Adipocyte (in vitro differentiated cells): Measurements from ENCODE around the gene MEIKIN.
A peak's percentile ranks its signal among the peaks of the same experiment; 100 is the strongest.
"Not testable (repeated sequence)": the region's sequence is repeated elsewhere in the genome, so short reads cannot be mapped to it uniquely, and the experiment has no call there.

ENCODE experiments used
- DNase-seq: peaks from one replicate; pipeline ENCODE4 v3.0.0-alpha.2; 2015; ENCODE audit warnings: low read depth
- H3K27me3 ChIP-seq: replicated peaks from 2 replicates; pipeline ENCODE4 v1.7.0; 2013; ENCODE audit warnings: mild to moderate bottlenecking, low read length, moderate library complexity; ENCODE audit not compliant: control insufficient read depth, insufficient read depth
- H3K36me3 ChIP-seq: 2 replicates; pipeline ENCODE4 v1.7.0; 2013; ENCODE audit warnings: low read length, mild to moderate bottlenecking, moderate library complexity; ENCODE audit not compliant: control insufficient read depth, insufficient read depth, severe bottlenecking
- H3K4me1 ChIP-seq: 2 replicates; pipeline ENCODE4 v1.7.0; 2013; ENCODE audit warnings: mild to moderate bottlenecking, low read length, moderate library complexity; ENCODE audit not compliant: control insufficient read depth, insufficient read depth
- H3K4me3 ChIP-seq: 2 replicates; pipeline ENCODE4 v1.7.0; 2013; ENCODE audit warnings: mild to moderate bottlenecking, low read length, moderate library complexity
- H3K9ac ChIP-seq: 2 replicates; pipeline ENCODE4 v1.7.0; 2013; ENCODE audit warnings: mild to moderate bottlenecking, low read length, moderate library complexity
- H3K9me3 ChIP-seq: 2 replicates; pipeline ENCODE4 v1.7.0; 2013; ENCODE audit warnings: mild to moderate bottlenecking, low read length, moderate library complexity; ENCODE audit not compliant: control insufficient read depth

The MEIKIN gene

DNA sequence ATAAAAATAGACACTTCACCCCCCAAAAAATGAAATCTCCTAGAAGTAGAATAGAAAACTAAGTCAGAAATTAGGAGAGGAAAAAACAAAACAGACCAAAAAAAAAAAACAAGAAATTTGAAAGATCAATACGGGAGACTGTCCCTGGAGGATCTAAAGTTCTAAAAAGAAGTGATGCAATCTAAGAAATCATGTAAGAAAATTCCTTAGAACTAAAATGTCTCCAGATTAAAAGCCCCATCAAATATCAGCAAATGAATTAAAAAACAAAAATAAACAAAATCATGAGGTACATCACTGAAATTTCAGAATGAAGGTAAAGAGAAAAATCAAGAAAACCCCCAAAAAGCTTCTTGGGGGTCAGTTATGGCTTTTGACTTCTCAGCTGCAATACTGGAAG is 162.1 kb downstream of the MEIKIN start:
- Histone ChIP-seq H3K9me3 (no peaks in the 10 kb centered on the region), H3K4me1 (peaks cover 21% of the 10 kb centered on the region)
- DNase-seq, result peak; percentile 25

DNA sequence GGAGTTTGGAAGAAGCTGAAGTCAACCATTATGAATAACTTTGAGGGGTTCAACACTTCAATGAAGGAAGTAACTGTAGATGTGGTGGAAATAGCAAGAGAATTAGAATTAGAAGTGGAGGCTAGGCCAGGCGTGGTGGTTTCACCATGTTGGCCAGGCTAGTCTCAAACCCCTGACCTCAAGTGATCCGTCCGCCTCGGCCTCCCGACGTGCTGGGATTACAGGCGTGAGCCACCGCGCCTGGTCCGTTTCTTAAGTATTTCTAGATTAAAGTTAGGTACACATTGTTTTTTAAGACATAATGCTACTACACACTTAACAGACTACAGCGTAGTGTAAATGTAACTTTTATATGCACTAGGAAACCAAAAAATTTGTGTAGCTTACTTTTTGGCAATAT is 162.7 kb downstream of the MEIKIN start:
- DNase-seq, result no peak
- no peak overlapping the region for H3K4me3 ChIP-seq
- peaks cover 21% of the 10 kb centered on the region for H3K4me1 ChIP-seq
- H3K9me3 ChIP-seq, result no peaks in the 10 kb centered on the region
- H3K27me3 ChIP-seq, result no peaks in the 10 kb centered on the region
- H3K9ac ChIP-seq, result no peak overlapping the region
- H3K36me3 ChIP-seq, result no peaks in the 10 kb centered on the region

More for the DNA sequence above, 162.1 kb downstream of the MEIKIN start:
- Histone ChIP-seq H3K27me3 (no peaks in the 10 kb centered on the region), H3K4me3 (no peak overlapping the region), H3K9ac (no peak overlapping the region), H3K36me3 (no peaks in the 10 kb centered on the region)

DNA sequence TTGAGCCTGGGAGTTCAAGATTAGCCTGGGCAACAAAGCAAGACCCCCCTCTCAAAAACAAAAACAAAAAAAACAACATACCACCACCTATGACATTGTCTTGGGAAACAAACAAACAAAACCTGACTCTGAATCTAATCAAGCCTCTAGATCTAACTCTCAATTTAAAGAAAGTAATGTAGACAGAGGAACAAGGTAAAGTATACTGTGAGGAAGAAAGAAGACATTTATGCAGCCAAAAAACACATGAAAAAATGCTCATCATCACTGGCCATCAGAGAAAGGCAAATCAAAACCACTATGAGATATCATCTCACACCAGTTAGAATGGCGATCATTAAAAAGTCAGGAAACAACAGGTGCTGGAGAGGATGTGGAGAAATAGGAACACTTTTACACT is 167.3 kb downstream of the MEIKIN start:
- not testable (repeated sequence) for H3K36me3 ChIP-seq, H3K9me3 ChIP-seq, H3K9ac ChIP-seq, DNase-seq, H3K4me3 ChIP-seq, H3K27me3 ChIP-seq
- H3K4me1 ChIP-seq, result peaks cover 31% of the 10 kb centered on the region

DNA sequence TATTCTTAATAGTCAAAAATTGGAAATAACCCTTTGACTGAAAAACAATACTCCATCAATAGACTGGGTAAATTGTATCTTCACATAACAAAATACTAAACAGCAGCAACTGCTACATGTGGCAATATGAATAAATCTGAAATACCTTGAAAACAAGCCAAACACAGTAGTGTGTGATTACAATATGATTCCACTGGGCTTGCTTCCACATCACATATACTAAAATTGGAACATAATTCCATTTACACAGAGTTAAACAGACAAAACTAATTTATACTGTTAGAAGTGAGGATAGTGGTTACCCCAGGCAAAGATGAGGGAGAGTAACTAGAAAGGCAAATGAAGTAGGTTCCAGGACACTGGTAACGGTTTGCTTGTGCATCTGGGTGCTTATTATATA is 169.0 kb downstream of the MEIKIN start:
- Histone ChIP-seq H3K4me3 (no peak overlapping the region), H3K9me3 (no peaks in the 10 kb centered on the region), H3K9ac (no peak overlapping the region), H3K27me3 (no peaks in the 10 kb centered on the region), H3K36me3 (no peaks in the 10 kb centered on the region), H3K4me1 (peaks cover 21% of the 10 kb centered on the region)
- DNase-seq, result peak; percentile 61

DNA sequence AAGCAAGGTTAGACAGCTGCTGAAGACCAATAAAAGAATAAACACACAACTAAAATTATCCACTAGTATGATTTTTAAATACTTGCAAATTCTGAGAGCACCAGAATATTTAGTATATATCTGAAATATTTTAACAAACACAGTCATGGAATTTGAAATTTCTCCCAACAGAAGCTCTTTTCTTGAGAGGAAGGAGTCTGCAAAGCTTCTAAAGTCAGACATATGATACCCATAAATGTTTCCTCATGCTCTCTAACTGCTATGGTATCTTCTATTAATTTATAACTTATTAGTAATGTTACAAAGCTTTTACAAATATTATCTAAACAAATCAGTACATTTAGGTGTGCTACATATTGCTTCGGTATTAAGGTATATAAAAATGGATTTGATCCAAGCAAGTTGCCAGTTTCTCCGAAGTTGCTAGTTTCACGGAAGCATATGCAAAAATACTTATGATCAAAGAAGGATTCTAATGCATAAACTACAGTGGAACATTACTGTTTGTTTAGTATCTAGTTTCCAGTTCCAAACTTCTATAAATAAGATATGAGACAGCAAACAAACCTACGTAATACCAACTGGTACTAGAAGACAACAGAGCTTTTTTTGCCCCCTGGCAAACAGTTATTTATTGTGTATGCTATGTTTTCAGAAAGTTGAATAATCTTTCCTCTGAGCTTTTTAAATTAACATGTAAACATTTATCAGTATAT is 170.7 kb downstream of the MEIKIN start:
- Histone ChIP-seq H3K27me3 (no peaks in the 10 kb centered on the region), H3K4me3 (no peak overlapping the region), H3K9me3 (no peaks in the 10 kb centered on the region), H3K4me1 (peaks cover 26% of the 10 kb centered on the region), H3K9ac (no peak overlapping the region), H3K36me3 (no peaks in the 10 kb centered on the region)
- no peak for DNase-seq

DNA sequence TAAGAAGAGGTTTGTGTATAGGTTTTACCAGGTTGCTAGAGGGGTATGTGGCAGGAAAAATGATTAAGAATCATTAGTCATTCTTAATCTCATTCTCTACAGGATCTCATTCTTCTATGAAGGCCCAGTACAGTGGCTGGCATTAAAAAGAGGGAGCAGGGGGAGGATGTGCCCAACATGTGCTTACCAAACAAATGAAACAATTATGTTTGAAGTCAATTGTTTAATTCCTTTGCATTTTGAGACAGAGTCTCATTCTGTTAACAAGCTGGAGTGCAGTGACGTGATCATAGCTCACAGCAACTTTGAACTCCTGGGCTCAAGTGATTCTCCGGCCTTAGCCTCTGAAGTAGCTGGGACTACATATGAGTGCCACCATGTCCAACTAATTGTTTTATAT is 171.7 kb downstream of the MEIKIN start:
- H3K4me3 ChIP-seq, result no peak overlapping the region
- no peak for DNase-seq
- no peaks in the 10 kb centered on the region for H3K27me3 ChIP-seq
- no peaks in the 10 kb centered on the region for H3K9me3 ChIP-seq
- no peaks in the 10 kb centered on the region for H3K36me3 ChIP-seq
- H3K4me1 ChIP-seq, result peaks cover 30% of the 10 kb centered on the region
- H3K9ac ChIP-seq, result no peak overlapping the region

DNA sequence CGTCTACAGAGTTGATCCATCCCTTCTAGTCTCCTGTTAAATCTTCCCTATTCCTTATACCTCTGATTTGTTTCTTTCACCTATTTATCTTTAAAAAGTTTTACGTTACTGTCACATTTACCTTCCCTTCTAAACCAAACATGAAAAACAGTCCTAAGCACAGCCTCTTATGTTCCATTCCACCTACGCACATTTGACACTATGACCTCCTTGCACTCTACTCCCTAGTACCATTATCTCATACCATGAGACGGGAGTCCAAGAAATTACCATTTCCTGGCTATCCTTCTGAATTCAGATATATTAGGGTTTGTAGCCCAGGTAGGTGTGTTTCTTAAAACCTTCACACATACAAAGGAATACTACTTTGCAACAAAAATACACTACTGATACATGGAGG is 173.8 kb downstream of the MEIKIN start:
- Histone ChIP-seq H3K9me3 (no peaks in the 10 kb centered on the region), H3K4me3 (no peak overlapping the region), H3K27me3 (no peaks in the 10 kb centered on the region), H3K9ac (no peak overlapping the region), H3K36me3 (no peaks in the 10 kb centered on the region), H3K4me1 (peaks cover 28% of the 10 kb centered on the region)
- no peak for DNase-seq

DNA sequence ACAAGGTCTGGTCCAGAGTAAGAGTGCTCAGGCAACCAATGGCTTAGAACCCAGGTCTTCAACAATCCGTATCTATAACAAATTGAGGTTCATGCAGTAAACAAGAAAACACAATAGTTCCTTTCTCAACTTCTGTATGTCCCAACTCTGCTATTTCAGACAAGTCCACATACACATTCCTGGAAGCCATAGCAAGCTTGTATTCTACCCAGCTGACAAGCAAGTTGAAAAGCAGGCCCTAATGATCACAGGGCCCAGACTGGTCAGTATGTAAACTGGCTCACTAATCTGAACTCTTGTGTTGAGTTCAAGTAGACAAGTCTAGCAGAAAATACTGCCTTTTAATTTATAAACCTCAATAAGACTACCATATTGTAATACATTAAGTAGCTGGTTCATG is 175.5 kb downstream of the MEIKIN start:
- H3K4me3 ChIP-seq, result no peak overlapping the region
- peaks cover 21% of the 10 kb centered on the region for H3K4me1 ChIP-seq
- no peaks in the 10 kb centered on the region for H3K27me3 ChIP-seq
- no peaks in the 10 kb centered on the region for H3K9me3 ChIP-seq
- H3K36me3 ChIP-seq, result no peaks in the 10 kb centered on the region
- H3K9ac ChIP-seq, result no peak overlapping the region
- no peak for DNase-seq

DNA sequence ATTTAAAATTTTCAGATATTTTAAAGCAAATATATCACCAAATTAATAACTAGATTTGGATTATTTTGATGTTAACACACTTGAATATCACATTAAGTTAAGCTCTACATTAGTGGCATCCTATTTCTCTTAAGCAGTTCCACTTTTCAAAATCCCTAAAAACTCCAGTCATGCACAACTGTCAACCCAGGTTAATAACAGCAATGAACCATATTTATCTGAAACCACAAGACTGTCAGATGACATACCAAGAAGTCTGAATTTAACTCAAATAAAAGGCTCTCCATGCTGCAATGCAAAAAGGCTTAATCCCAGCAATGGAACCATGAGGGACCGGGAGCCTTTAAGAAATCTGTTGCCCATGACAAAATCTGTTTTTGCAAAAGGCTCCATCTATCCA is 176.1 kb downstream of the MEIKIN start:
- H3K4me3 ChIP-seq, result no peak overlapping the region
- no peaks in the 10 kb centered on the region for H3K27me3 ChIP-seq
- no peaks in the 10 kb centered on the region for H3K9me3 ChIP-seq
- peak; percentile 23 for DNase-seq
- H3K9ac ChIP-seq, result no peak overlapping the region
- peaks cover 4% of the 10 kb centered on the region for H3K36me3 ChIP-seq
- peaks cover 15% of the 10 kb centered on the region for H3K4me1 ChIP-seq

DNA sequence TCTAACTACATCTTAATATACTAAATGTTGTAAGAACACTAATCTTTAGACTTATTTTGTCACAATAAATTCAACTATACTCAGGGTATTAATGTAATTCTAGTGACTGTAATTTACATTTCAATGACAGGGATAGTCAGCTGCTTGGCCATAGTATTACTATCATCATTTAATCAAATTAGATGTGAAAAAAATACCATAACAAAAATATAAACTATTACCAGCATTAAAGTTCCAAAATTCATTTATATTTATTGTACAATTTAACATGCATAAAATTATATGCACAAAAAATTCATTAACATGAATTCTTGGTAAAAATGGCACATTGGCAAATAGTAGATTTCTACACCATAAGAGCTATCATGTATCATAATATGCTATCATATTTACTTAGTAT is 177.6 kb downstream of the MEIKIN start:
- Histone ChIP-seq H3K9ac (no peak overlapping the region), H3K4me3 (no peak overlapping the region), H3K27me3 (no peaks in the 10 kb centered on the region), H3K4me1 (peaks cover 15% of the 10 kb centered on the region), H3K36me3 (peaks cover 12% of the 10 kb centered on the region), H3K9me3 (peaks cover 3% of the 10 kb centered on the region)
- DNase-seq, result no peak

DNA sequence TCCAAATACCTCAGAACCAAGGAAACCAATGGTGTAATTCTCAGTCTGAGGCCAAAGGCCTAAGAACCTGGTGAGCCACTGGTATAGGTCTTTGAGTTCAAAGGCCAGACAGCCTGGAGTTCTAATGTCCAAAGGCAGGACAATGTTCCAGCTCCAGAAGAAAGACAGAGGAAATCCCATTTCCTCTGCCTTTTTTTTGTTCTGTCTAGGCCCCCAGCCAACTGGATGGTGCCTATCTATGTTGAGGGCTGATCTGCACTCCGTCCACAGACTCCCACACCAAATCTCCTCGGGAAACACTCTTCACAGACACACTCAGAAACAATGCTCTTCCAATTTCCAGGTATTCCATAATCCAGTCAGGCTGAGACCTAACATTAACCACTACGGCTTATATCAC is 178.8 kb downstream of the MEIKIN start:
- DNase-seq, result no peak
- Histone ChIP-seq H3K4me3 (no peak overlapping the region), H3K9me3 (peaks cover 3% of the 10 kb centered on the region), H3K36me3 (peaks cover 12% of the 10 kb centered on the region), H3K9ac (no peak overlapping the region), H3K27me3 (no peaks in the 10 kb centered on the region), H3K4me1 (peaks cover 15% of the 10 kb centered on the region)

DNA sequence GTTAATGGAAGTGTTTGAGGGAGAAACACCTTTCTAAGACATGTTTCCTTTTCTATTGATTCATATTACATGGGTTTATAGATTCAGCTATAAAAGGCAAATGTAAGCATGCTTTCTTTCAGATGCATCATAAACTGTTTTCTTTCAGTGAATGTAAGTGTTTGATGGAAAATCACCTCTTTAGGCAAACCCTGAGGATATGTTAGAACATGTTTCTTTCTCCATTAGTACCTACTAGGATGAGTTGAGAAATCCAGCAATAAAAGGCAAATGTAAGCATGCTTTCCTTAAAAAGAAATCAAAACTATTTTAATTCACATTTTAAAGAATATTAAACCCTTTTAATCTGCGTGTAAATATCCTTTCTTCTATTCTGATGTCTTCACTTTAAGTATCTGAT is 180.2 kb downstream of the MEIKIN start:
- Histone ChIP-seq H3K4me1 (peaks cover 28% of the 10 kb centered on the region), H3K4me3 (no peak overlapping the region), H3K9ac (no peak overlapping the region), H3K9me3 (peaks cover 3% of the 10 kb centered on the region), H3K36me3 (peaks cover 12% of the 10 kb centered on the region), H3K27me3 (no peaks in the 10 kb centered on the region)
- no peak for DNase-seq
